ENCODE data around the gene INO80B. TPM values are rescaled to one million over a fixed set of nuclear protein-coding genes. Genes with fewer than 3 reads are reported as not detected.

INO80B gene
- total RNA-seq, 4 donors from 2014 or later, result 15.9 to 75.9 (median 36.0) TPM

DNA sequence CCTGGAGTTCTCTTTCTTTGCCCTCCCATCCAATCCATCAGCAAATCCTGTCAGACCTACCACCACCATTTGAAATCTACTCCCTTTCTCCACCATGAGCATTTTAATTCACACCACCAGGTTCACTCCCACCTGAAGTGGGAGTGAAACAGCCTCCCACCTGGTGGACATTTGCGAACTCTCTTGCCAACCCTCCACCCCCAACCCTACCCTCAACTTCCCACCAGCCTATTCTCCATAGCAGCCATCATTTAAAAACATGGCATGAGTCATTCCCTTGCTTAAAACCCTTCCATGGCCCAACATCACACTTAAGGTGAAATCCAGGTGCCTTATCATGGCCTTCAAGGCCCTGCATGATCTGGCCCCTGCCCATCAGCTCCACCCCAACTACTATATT lies 16.6 kb upstream of the INO80B start:
- Histone ChIP-seq H3K27ac (no peak overlapping the region), H3K4me1 (peaks cover 32% of the 10 kb centered on the region), H3K4me3 (no peak overlapping the region), H3K36me3 (no peaks in the 10 kb centered on the region), H3K27me3 (no peaks in the 10 kb centered on the region), H3K9me3 (no peaks in the 10 kb centered on the region)
- no peak for TF ChIP-seq EP300 (IDR thresholded peaks at IDR 0.05)
- TF ChIP-seq CTCF (IDR thresholded peaks at IDR 0.05), result no peak
- TF ChIP-seq POLR2A (IDR thresholded peaks at IDR 0.05), result no peak
- no peak for TF ChIP-seq POLR2AphosphoS5 (IDR thresholded peaks at IDR 0.05)
- DNase-seq (ENCODE audit: low spot score in 2 of 2), result peak in 1 of 2 donors; percentile 6
- WGBS, result 97% methylated on average over 1 of the region's 1 CpG

DNA sequence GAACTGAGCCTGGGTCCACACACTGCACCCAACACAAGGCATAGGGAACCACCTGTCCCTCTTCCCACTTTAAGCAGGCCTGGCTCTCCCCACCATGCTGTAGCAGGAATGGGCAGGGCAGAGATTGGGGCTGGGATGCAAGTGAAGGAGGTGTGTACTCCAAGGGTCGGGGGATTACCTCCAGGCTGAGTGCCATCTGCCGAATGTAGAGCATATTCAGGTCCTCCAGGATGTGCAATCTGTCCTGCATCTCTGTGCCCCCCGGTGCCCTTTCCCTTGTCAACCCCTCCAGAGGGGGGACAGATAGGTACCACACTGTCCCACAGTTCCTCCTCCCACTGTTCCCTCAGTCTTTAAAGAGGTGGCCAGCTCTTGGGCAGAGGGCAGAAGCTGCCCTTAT lies 15.5 kb upstream of the INO80B start:
- Histone ChIP-seq H3K9me3 (no peaks in the 10 kb centered on the region), H3K36me3 (no peaks in the 10 kb centered on the region), H3K27me3 (no peaks in the 10 kb centered on the region), H3K4me3 (peak overlapping the region; percentile 65), H3K27ac (peak overlapping the region; percentile 84), H3K4me1 (peaks cover 32% of the 10 kb centered on the region)
- peak in 1 of 2 donors; percentile 61 for DNase-seq (ENCODE audit: low spot score in 2 of 2)
- TF ChIP-seq CTCF (IDR thresholded peaks at IDR 0.05), result no peak
- 38% methylated on average over 3 of the region's 3 CpGs for WGBS

GRCh38 chr2:74439803-74440377 lies 15.0 kb upstream of the INO80B start:
- 27% methylated on average over 14 of the region's 14 CpGs for WGBS
- H3K4me3 ChIP-seq, result peak overlapping the region; percentile 65
- peak overlapping the region; percentile 84 for H3K27ac ChIP-seq
- no peaks in the 10 kb centered on the region for H3K36me3 ChIP-seq
- DNase-seq (ENCODE audit: low spot score in 2 of 2), result peak in 1 of 2 donors; percentile 70
- TF ChIP-seq POLR2A (IDR thresholded peaks at IDR 0.05), result no peak
- no peak for TF ChIP-seq POLR2AphosphoS5 (IDR thresholded peaks at IDR 0.05)
- TF ChIP-seq CTCF (IDR thresholded peaks at IDR 0.05), result no peak
- TF ChIP-seq EP300 (IDR thresholded peaks at IDR 0.05), result no peak
- H3K4me1 ChIP-seq, result peaks cover 32% of the 10 kb centered on the region
- H3K9me3 ChIP-seq, result no peaks in the 10 kb centered on the region
- H3K27me3 ChIP-seq, result no peaks in the 10 kb centered on the region

DNA sequence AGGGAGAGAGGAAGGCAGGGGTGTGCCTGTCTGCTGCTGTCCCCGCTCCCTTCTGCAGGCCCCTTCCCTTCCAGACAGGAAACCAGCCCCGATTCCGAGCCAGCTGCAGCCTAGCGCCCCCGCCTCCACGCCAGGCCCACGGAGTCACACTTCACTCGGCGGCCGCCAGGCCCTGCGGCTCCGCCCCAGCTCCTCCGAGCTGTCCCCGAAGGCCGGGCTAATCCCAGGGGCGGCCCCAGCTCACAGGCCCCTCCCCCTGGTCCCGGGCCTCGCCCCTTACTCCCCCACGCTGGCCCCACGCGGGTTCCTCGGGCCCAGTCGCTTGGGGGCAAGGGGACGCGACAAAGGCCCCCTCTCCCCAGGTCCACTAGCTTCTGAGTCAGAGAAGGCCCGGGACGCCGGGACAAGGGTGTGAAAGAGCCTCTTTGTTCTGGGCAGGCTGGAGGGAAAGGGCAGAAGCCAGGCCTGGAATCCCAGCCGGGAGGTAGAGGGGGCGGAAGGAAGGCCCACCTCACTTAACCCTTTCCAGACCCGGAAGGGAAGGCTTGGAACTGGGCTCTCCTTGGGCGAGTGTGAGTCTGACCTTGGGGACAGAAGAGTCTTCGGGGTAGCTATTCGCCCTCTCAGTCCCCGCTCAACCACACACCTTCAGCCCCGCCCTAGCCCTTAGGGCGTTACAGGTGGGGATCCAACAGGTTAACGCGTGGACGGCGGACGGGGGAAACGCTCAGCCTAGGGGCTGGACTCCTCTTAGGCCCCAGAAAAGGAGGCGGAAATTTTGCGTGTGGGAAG lies 14.3 kb upstream of the INO80B start:
- TF ChIP-seq CTCF (IDR thresholded peaks at IDR 0.05) (peak in 1 of 2 donors; percentile 12), POLR2AphosphoS5 (IDR thresholded peaks at IDR 0.05) (no peak)
- H3K27me3 ChIP-seq, result no peaks in the 10 kb centered on the region
- 12% methylated on average over 12 of the region's 45 CpGs for WGBS
- no peaks in the 10 kb centered on the region for H3K36me3 ChIP-seq
- no peaks in the 10 kb centered on the region for H3K9me3 ChIP-seq
- DNase-seq (ENCODE audit: low spot score in 2 of 2), result peak in 1 of 2 donors; percentile 90
- H3K4me3 ChIP-seq, result peak overlapping the region; percentile 65
- peaks cover 32% of the 10 kb centered on the region for H3K4me1 ChIP-seq
- H3K27ac ChIP-seq, result peak overlapping the region; percentile 84

DNA sequence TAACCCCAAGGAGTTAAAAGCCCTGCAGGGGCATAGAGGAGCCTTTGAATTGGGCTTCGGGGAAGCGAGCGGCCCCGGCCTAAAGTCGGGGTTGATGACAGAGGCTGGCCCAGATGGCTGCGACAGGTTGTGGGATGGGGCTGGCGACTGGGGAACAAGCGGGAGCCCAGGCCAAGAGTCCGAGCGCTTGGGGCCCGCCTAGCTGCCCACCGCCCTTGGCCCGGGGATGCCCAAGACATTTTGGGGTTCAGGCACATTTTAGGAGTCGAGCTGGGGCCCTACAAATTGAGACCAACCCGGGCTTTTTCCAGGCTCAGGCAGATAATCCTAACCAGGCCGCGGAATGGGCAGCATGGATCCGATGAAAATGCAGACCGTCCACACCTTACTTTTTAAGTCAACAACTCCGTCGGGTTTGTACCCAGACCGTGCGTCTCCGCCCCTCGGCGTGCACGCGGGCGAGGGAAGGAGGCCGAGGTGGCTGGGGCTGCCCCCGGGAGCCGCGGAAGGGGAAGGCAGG lies 13.7 kb upstream of the INO80B start:
- peaks cover 32% of the 10 kb centered on the region for H3K4me1 ChIP-seq
- TF ChIP-seq EP300 (IDR thresholded peaks at IDR 0.05), result no peak
- 28% methylated on average over 6 of the region's 33 CpGs for WGBS
- no peaks in the 10 kb centered on the region for H3K36me3 ChIP-seq
- H3K4me3 ChIP-seq, result peak overlapping the region; percentile 65
- H3K27ac ChIP-seq, result peak overlapping the region; percentile 84
- peak in 1 of 2 donors; percentile 74 for DNase-seq (ENCODE audit: low spot score in 2 of 2)
- H3K27me3 ChIP-seq, result no peaks in the 10 kb centered on the region
- no peaks in the 10 kb centered on the region for H3K9me3 ChIP-seq
